ENCODE results near the gene ALKAL2.

The ALKAL2 gene

GRCh38 chr2:264493-265468, 23.1 kb downstream of the ALKAL2 start, which contains the start of gene ACP1:
ACP1 (plus strand) TSS chr2:264947; CDS start chr2:264965, 18 bp downstream.
- Histone ChIP-seq H3K36me3 (replicated peaks; ENCODE audit: insufficient read depth, low read length) (no peaks in the 10 kb centered on the region), H3K27ac (ENCODE audit: low read length) (peak within 1 kb of the TSS; percentile 60; the same call in 1 of the 2 replicates), H3K9me3 (replicated peaks; ENCODE audit: insufficient read depth, low read length) (no peaks in the 10 kb centered on the region), H3K79me2 (ENCODE audit: low read length) (peaks cover 50% of the 10 kb centered on the region), H3K27me3 (replicated peaks; ENCODE audit: insufficient read depth, low read length) (no peaks in the 10 kb centered on the region), H3K9ac (ENCODE audit: low read length) (peak within 1 kb of the TSS; percentile 90), H2AFZ (ENCODE audit: low read length) (peak within 1 kb of the TSS; percentile 67), H3K4me3 (ENCODE audit: low read length) (peak within 1 kb of the TSS; percentile 88), H3K9me2 (replicated peaks; ENCODE audit: insufficient read depth, low read length) (no peaks in the 10 kb centered on the region), H4K20me1 (ENCODE audit: insufficient read depth, low read length) (peaks cover 19% of the 10 kb centered on the region; the same call in 1 of the 2 replicates), H3K4me2 (ENCODE audit: low read depth, low read length) (peak within 1 kb of the TSS; percentile 90), H3F3A (ENCODE audit: insufficient read depth, low read length) (no peaks in the 10 kb centered on the region), H3K4me1 (ENCODE audit: low read length) (peaks cover 4% of the 10 kb centered on the region; the same call in 1 of the 2 replicates)
- DNase-seq = peak; percentile 97
- no peak for TF ChIP-seq EZH2 (optimal IDR thresholded peaks at IDR 0.05; ENCODE audit: low read depth, low read length)
- no peak for TF ChIP-seq EZH2phosphoT487 (IDR thresholded peaks at IDR 0.05; ENCODE audit: low read length)
- no peak for TF ChIP-seq CTCF (IDR thresholded peaks at IDR 0.05; ENCODE audit: low read length)

- Histone ChIP-seq H3K36me3 (replicated peaks; ENCODE audit: insufficient read depth, low read length) (no peaks in the 10 kb centered on the region), H3K4me2 (ENCODE audit: low read depth, low read length) (peak within 1 kb of the TSS; percentile 90), H3K4me1 (ENCODE audit: low read length) (peaks cover 4% of the 10 kb centered on the region; the same call in 1 of the 2 replicates), H4K20me1 (ENCODE audit: insufficient read depth, low read length) (0 out of 2 replicates have a peak, but pooled peaks cover 11% of the 10 kb centered on the region), H3K27me3 (replicated peaks; ENCODE audit: insufficient read depth, low read length) (no peaks in the 10 kb centered on the region), H3K9ac (ENCODE audit: low read length) (peak within 1 kb of the TSS; percentile 90), H3K9me3 (replicated peaks; ENCODE audit: insufficient read depth, low read length) (no peaks in the 10 kb centered on the region), H2AFZ (ENCODE audit: low read length) (peak within 1 kb of the TSS; percentile 67), H3K9me2 (replicated peaks; ENCODE audit: insufficient read depth, low read length) (no peaks in the 10 kb centered on the region), H3K4me3 (ENCODE audit: low read length) (peak within 1 kb of the TSS; percentile 88), H3F3A (ENCODE audit: insufficient read depth, low read length) (no peaks in the 10 kb centered on the region), H3K27ac (ENCODE audit: low read length) (peak within 1 kb of the TSS; percentile 60; the same call in 1 of the 2 replicates), H3K79me2 (ENCODE audit: low read length) (peaks cover 42% of the 10 kb centered on the region)
- no peak for DNase-seq
- TF ChIP-seq EZH2 (optimal IDR thresholded peaks at IDR 0.05; ENCODE audit: low read depth, low read length) (no peak), EZH2phosphoT487 (IDR thresholded peaks at IDR 0.05; ENCODE audit: low read length) (no peak), CTCF (IDR thresholded peaks at IDR 0.05; ENCODE audit: low read length) (no peak)
These were observed 24.0 kb downstream of the ALKAL2 start, which contains the start of gene SH3YL1 for GRCh38 chr2:263774-264492. SH3YL1 (minus strand) TSS chr2:264032; CDS start chr2:263984, 48 bp downstream.

- Histone ChIP-seq H3K4me1 (ENCODE audit: low read length) (peaks cover 4% of the 10 kb centered on the region; the same call in 1 of the 2 replicates), H3K4me2 (ENCODE audit: low read depth, low read length) (no peak overlapping the region), H3K9me3 (replicated peaks; ENCODE audit: insufficient read depth, low read length) (no peaks in the 10 kb centered on the region), H3K4me3 (ENCODE audit: low read length) (no peak overlapping the region), H3K36me3 (replicated peaks; ENCODE audit: insufficient read depth, low read length) (no peaks in the 10 kb centered on the region), H4K20me1 (ENCODE audit: insufficient read depth, low read length) (0 out of 2 replicates have a peak, but pooled peaks cover 4% of the 10 kb centered on the region), H3F3A (ENCODE audit: insufficient read depth, low read length) (no peaks in the 10 kb centered on the region), H3K9me2 (replicated peaks; ENCODE audit: insufficient read depth, low read length) (no peaks in the 10 kb centered on the region), H3K27me3 (replicated peaks; ENCODE audit: insufficient read depth, low read length) (no peaks in the 10 kb centered on the region), H3K27ac (ENCODE audit: low read length) (no peak overlapping the region), H3K79me2 (ENCODE audit: low read length) (peaks cover 34% of the 10 kb centered on the region), H2AFZ (ENCODE audit: low read length) (no peak overlapping the region), H3K9ac (ENCODE audit: low read length) (no peak overlapping the region)
- no peak for TF ChIP-seq EZH2phosphoT487 (IDR thresholded peaks at IDR 0.05; ENCODE audit: low read length)
- TF ChIP-seq EZH2 (optimal IDR thresholded peaks at IDR 0.05; ENCODE audit: low read depth, low read length) = no peak
- TF ChIP-seq CTCF (IDR thresholded peaks at IDR 0.05; ENCODE audit: low read length) = no peak
- no peak for DNase-seq
These were observed 24.7 kb downstream of the ALKAL2 start for GRCh38 chr2:263022-263738.
